Colonic mucosa (tissue), 4 donors: Measurements from ENCODE around the gene GNPTG. TPM values are rescaled to one million over a fixed set of nuclear protein-coding genes. Genes with fewer than 3 reads are reported as not detected.

Experiments
- DNase-seq: peaks from one replicate; pipeline ENCODE4 v3.0.0-alpha.2; 2020
- H3K27ac ChIP-seq: fragments of 200-600 bp; one replicate; pipeline ENCODE4 v1.8.0; 2021
- H3K27me3 ChIP-seq: fragments of 200-600 bp; one replicate; pipeline ENCODE4 v1.8.0; 2021
- H3K36me3 ChIP-seq: fragments of 200-600 bp; one replicate; pipeline ENCODE4 v1.8.0; 2021
- H3K4me1 ChIP-seq: fragments of 200-600 bp; one replicate; pipeline ENCODE4 v1.8.0; 2021; ENCODE audit warnings: mild to moderate bottlenecking
- H3K4me3 ChIP-seq: fragments of 200-600 bp; one replicate; pipeline ENCODE4 v1.8.0; 2021
- H3K9ac ChIP-seq, 2 donors: one replicate each; pipeline ENCODE4 v1.7.0; 2013; ENCODE audit warnings: control low read depth in 2 of 2, low read depth in 2 of 2, low read length in 2 of 2
- H3K9me3 ChIP-seq: fragments of 200-600 bp; one replicate; pipeline ENCODE4 v1.8.0; 2021
- intact Hi-C: fragments of 100-400 bp; cut with DNase I; formaldehyde crosslinking; loops from one replicate; pipeline ENCODE4 v1.14.1; 2022
- total RNA-seq, 2 donors: library from RNA; stranded (reverse); fragmentation: NEBNext Ultra II Directional in 1 of 2; extraction: Animal tissue kit (Norgen Biotek cat#: 25700) in 1 of 2; gene quantifications; one replicate each; pipeline ENCODE4 v1.2.1, GENCODE V29; 2021
- TF ChIP-seq, protein P1 (sequence below): fragments of 200-600 bp; IDR thresholded peaks from one replicate; pipeline ENCODE4 v1.8.0; 2022; ENCODE audit warnings: antibody characterized with exemption, mild to moderate bottlenecking
- donor health status: healthy.
- donor health status: DM: no; HTN: no; CAD: no.
- donor health status: DM: no; HTN: no; CAD: no.

The GNPTG gene
- total RNA-seq, 2 donors from 2014 or later, result 48.2 to 59.1 TPM

DNA sequence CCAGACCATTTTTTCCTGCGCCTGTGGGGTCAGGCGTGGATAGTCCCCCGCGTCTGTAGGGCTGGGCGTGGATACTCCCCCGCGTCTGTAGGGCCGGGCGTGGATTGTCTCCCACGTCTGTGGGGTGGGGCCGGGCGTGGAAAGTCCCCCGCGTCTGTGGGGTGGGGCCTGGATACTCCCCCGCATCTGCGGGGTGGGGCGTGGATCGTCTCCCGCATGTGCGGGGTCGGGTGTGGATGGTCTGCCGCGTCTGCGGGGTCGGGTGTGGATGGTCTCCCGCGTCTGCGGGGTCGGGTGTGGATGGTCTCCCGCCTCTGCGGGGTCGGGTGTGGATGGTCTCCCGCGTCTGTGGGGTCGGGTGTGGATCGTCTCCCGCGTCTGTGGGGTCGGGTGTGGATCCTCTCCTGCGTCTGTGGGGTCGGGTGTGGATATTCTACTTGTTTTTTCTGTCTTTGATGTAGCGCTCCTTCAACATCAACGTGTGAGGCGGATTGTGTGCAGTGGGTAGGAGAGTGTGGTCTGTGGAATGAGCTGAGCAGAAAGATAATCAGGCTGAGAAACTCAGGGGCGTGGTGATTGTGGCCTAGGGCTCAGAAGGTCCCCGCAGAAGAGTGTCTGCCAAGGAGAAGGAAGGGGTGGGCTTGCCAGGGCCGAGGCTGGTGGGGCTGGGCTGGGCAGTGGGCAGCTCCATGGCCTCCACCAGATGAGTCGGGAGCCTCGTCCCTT lies 3.2 kb downstream of the GNPTG start:
- no peak for DNase-seq
- H3K9ac ChIP-seq, result no peak overlapping the region

DNA sequence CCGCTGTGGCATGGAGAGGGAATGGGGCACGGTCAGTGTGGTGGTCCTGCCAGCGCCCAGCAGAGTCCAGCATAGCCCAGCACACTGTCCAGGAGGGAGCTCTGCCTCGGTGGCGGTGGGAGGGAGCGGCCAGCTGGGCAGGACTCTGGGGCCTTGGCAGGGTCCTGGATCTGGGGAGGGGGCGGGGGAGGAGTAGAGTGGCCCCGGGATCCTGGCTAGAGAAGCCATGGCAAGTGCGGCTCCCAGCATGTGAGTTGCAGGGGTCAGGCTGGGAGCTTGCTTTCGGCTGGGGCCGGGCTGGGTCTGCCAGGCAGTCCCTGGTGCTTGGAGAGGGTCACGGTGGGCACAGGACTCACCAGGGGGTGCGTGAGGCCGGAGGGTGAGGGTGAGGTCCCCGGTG lies 3.9 kb downstream of the GNPTG start:
- H3K4me1 ChIP-seq, result peaks cover 4% of the 10 kb centered on the region
- H3K4me3 ChIP-seq, result no peak overlapping the region
- H3K27ac ChIP-seq, result no peak overlapping the region
- no peaks in the 10 kb centered on the region for H3K9me3 ChIP-seq
- no peak overlapping the region for H3K9ac ChIP-seq
- TF ChIP-seq, protein P1, sequence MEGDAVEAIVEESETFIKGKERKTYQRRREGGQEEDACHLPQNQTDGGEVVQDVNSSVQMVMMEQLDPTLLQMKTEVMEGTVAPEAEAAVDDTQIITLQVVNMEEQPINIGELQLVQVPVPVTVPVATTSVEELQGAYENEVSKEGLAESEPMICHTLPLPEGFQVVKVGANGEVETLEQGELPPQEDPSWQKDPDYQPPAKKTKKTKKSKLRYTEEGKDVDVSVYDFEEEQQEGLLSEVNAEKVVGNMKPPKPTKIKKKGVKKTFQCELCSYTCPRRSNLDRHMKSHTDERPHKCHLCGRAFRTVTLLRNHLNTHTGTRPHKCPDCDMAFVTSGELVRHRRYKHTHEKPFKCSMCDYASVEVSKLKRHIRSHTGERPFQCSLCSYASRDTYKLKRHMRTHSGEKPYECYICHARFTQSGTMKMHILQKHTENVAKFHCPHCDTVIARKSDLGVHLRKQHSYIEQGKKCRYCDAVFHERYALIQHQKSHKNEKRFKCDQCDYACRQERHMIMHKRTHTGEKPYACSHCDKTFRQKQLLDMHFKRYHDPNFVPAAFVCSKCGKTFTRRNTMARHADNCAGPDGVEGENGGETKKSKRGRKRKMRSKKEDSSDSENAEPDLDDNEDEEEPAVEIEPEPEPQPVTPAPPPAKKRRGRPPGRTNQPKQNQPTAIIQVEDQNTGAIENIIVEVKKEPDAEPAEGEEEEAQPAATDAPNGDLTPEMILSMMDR, result no peak
- H3K27me3 ChIP-seq, result no peaks in the 10 kb centered on the region
- intact Hi-C loops, result no loop called here
- no peak for DNase-seq
- H3K36me3 ChIP-seq, result no peaks in the 10 kb centered on the region

More for the DNA sequence above, 3.2 kb downstream of the GNPTG start:
- no peaks in the 10 kb centered on the region for H3K9me3 ChIP-seq
- peaks cover 4% of the 10 kb centered on the region for H3K4me1 ChIP-seq
- no peaks in the 10 kb centered on the region for H3K27me3 ChIP-seq
- no peaks in the 10 kb centered on the region for H3K36me3 ChIP-seq
- no peak overlapping the region for H3K27ac ChIP-seq
- no peak overlapping the region for H3K4me3 ChIP-seq
- intact Hi-C loops, result no loop called here
- TF ChIP-seq, protein P1, result no peak

DNA sequence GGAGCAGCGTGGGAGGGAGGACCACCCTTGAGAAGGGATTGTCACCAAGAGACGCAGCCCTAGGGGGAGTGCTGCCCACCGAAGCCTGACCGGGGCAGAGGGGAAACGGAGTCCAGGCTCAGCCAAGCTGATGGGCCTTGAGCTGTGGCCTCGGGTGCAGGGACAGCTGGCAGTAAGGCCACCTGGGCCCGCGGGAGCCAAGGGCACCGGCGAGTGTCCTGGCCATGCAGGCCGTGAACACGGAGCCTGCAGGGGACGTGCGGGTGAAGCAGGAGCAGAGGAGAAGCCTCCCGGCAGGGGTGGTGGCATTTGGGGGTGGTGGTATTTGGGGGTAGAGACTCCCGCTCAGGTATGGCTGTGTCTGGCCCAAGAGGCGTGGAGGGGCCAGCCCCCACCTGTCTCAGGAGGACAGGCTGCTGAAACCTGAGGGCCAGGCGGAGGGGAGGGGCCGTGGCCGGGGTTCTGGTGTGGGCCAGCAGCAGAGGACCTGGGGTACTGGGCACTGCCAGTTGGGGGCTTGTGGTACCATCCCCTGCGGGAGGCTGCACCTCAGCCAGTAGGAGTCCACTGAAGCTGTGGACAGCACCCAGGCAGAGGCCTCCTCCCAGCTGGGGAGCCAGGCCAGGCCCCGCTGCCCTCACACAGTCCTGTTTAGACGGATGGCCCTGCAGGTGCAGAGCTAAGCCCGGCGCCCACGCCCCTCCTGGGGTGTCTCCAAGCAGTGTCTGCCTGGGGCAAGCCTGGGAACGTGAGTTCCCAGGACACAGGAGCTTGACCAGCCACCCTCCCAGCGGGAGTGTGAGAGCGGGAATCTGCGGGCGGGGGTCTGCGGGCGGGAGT lies 4.5 kb downstream of the GNPTG start:
- peaks cover 4% of the 10 kb centered on the region for H3K4me1 ChIP-seq
- intact Hi-C loops, result no loop called here
- H3K27ac ChIP-seq, result no peak overlapping the region
- H3K36me3 ChIP-seq, result no peaks in the 10 kb centered on the region
- no peak for DNase-seq
- H3K9me3 ChIP-seq, result no peaks in the 10 kb centered on the region
- no peak overlapping the region for H3K4me3 ChIP-seq
- H3K9ac ChIP-seq, result no peak overlapping the region
- H3K27me3 ChIP-seq, result no peaks in the 10 kb centered on the region
- TF ChIP-seq, protein P1, result no peak

DNA sequence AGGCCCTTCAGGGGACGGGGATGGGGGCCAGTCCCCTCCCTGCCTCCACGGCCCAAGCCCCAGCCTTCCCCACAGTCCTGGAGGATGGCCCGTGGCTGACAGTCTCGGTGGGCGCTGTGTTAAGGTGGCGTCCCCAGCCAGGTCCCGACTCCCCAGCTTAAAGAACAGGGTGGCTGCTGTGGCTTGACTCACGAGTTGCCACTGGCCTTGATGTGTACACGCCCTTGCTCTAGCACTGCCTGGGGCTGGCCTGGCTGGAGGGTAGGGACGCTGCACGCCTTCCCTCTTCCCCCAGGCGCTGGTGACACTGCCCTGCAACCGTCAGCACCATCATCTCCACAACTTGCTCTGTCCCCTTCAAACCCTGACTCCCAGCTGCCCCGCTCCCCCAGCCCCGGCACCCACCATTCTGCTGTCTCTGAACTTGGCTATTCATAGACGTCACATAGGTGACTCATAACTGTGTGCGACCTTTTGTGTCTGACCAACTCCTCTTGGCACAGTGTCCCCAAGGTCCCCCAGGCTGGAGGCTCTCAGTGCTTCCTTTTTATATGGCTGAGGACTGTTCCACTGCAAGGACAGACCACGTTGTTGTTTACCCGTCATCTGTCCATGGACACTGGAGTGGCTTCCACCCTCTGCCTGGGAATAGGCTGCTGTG lies 6.3 kb downstream of the GNPTG start:
- no peak overlapping the region for H3K27ac ChIP-seq
- no peak overlapping the region for H3K9ac ChIP-seq
- peaks cover 4% of the 10 kb centered on the region for H3K36me3 ChIP-seq
- no peak for DNase-seq
- no peak overlapping the region for H3K4me3 ChIP-seq
- H3K27me3 ChIP-seq, result no peaks in the 10 kb centered on the region
- TF ChIP-seq, protein P1, result no peak
- no peaks in the 10 kb centered on the region for H3K9me3 ChIP-seq
- no peaks in the 10 kb centered on the region for H3K4me1 ChIP-seq
- intact Hi-C loops, result no loop called here

DNA sequence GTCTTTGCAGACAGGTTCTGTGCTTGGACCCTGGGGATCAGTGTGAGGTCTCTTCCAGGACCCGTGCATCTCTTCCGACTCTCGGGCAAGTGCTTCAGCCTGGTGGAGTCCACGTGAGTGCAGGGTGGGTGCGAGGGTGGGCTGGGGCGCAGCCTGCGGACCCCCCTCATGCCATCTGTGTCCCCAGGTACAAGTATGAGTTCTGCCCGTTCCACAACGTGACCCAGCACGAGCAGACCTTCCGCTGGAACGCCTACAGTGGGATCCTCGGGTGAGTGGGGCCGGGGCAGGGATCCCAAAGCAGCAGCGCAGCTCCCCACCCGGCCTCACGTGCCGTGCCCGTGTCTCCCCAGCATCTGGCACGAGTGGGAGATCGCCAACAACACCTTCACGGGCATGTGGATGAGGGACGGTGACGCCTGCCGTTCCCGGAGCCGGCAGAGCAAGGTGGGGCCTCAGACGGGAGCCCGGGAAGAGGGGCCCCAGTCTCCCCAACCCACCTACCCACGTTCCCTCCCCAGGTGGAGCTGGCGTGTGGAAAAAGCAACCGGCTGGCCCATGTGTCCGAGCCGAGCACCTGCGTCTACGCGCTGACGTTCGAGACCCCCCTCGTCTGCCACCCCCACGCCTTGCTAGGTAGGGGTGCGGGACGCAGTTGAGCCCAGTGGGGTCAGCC lies 10.1 kb downstream of the GNPTG start:
- H3K4me3 ChIP-seq, result no peak overlapping the region
- H3K4me1 ChIP-seq, result no peaks in the 10 kb centered on the region
- H3K9me3 ChIP-seq, result no peaks in the 10 kb centered on the region
- H3K36me3 ChIP-seq, result peaks cover 4% of the 10 kb centered on the region
- no peak for DNase-seq
- no peaks in the 10 kb centered on the region for H3K27me3 ChIP-seq
- intact Hi-C loops, result no loop called here
- no peak overlapping the region for H3K27ac ChIP-seq
- TF ChIP-seq, protein P1, result no peak
- H3K9ac ChIP-seq, result no peak overlapping the region
